H9 (cell line): ENCODE results near the gene TSSK2. TPM values are rescaled to one million over a fixed set of nuclear protein-coding genes. Genes with fewer than 3 reads are reported as not detected.

Experiments used
- DNase-seq: peaks from one replicate; pipeline ENCODE4 v3.0.0-alpha.2; 2017
- H2AFZ ChIP-seq: one replicate; pipeline ENCODE4 v1.6.1; 2013; ENCODE audit warnings: mild to moderate bottlenecking, low read length, control low read depth, moderate library complexity
- H2AK5ac ChIP-seq: 2 replicates; pipeline ENCODE4 v1.6.1; 2013; ENCODE audit warnings: low read length, control low read depth, mixed read lengths; ENCODE audit not compliant: insufficient read length
- H2BK120ac ChIP-seq: one replicate; pipeline ENCODE4 v1.6.1; 2013; ENCODE audit warnings: low read depth, mild to moderate bottlenecking, low read length, control low read depth, inconsistent platforms; ENCODE audit not compliant: poor library complexity, severe bottlenecking
- H2BK12ac ChIP-seq: 2 replicates; pipeline ENCODE4 v1.6.1; 2013; ENCODE audit warnings: low read length, control low read depth, mixed read lengths, low read depth; ENCODE audit not compliant: insufficient read length
- H2BK15ac ChIP-seq: 2 replicates; pipeline ENCODE4 v1.6.1; 2013; ENCODE audit warnings: low read depth, low read length, control low read depth
- H2BK20ac ChIP-seq: one replicate; pipeline ENCODE4 v1.6.1; 2013; ENCODE audit warnings: low read depth, mild to moderate bottlenecking, low read length, control low read depth, inconsistent platforms; ENCODE audit not compliant: poor library complexity, severe bottlenecking
- H2BK5ac ChIP-seq: 2 replicates; pipeline ENCODE4 v1.6.1; 2013; ENCODE audit warnings: low read length, control low read depth, mixed read lengths; ENCODE audit not compliant: insufficient read length
- H3K14ac ChIP-seq: 2 replicates; pipeline ENCODE4 v1.6.1; 2013; ENCODE audit warnings: low read length, control low read depth; ENCODE audit not compliant: insufficient read depth
- H3K18ac ChIP-seq: 2 replicates; pipeline ENCODE4 v1.6.1; 2013; ENCODE audit warnings: low read depth, mild to moderate bottlenecking, mixed read lengths, low read length, control low read depth; ENCODE audit not compliant: insufficient read length
- H3K23ac ChIP-seq: 2 replicates; pipeline ENCODE4 v1.6.1; 2013; ENCODE audit warnings: low read length, control low read depth, mixed read lengths, low read depth; ENCODE audit not compliant: insufficient read length
- H3K23me2 ChIP-seq: 2 replicates; pipeline ENCODE4 v1.6.1; 2013; ENCODE audit warnings: low read depth, mild to moderate bottlenecking, mixed read lengths, low read length, control low read depth; ENCODE audit not compliant: insufficient read length, poor library complexity, severe bottlenecking
- H3K27ac ChIP-seq: 2 replicates; pipeline ENCODE4 v1.5.1; 2013; ENCODE audit warnings: low read length, control low read depth, mixed read lengths, low read depth; ENCODE audit not compliant: insufficient read length
- H3K27me3 ChIP-seq: 2 replicates; pipeline ENCODE4 v1.6.1; 2013; ENCODE audit warnings: low read length, control low read depth, inconsistent platforms; ENCODE audit not compliant: insufficient read depth
- H3K4ac ChIP-seq: 2 replicates; pipeline ENCODE4 v1.6.1; 2013; ENCODE audit warnings: low read depth, mild to moderate bottlenecking, control low read depth, inconsistent platforms, low read length, moderate library complexity
- H3K4me1 ChIP-seq: 2 replicates; pipeline ENCODE4 v1.6.1; 2013; ENCODE audit warnings: low read length, control low read depth, inconsistent platforms; ENCODE audit not compliant: insufficient read depth
- H3K4me2 ChIP-seq: 2 replicates; pipeline ENCODE4 v1.6.1; 2013; ENCODE audit warnings: low read length, control low read depth, mixed read lengths; ENCODE audit not compliant: insufficient read length, insufficient read depth
- H3K56ac ChIP-seq: 2 replicates; pipeline ENCODE4 v1.6.1; 2013; ENCODE audit warnings: low read depth, mild to moderate bottlenecking, mixed read lengths, low read length, control low read depth; ENCODE audit not compliant: insufficient read length
- H3K79me1 ChIP-seq: 2 replicates; pipeline ENCODE4 v1.6.1; 2013; ENCODE audit warnings: low read depth, mild to moderate bottlenecking, moderate library complexity, low read length, control low read depth, inconsistent platforms; ENCODE audit not compliant: insufficient read depth, poor library complexity, severe bottlenecking
- H3K79me2 ChIP-seq: 2 replicates; pipeline ENCODE4 v1.6.1; 2013; ENCODE audit warnings: low read length, control low read depth, inconsistent platforms; ENCODE audit not compliant: insufficient read depth
- H3K9ac ChIP-seq: 2 replicates; pipeline ENCODE4 v1.6.1; 2013; ENCODE audit warnings: low read length, control low read depth, mixed read lengths; ENCODE audit not compliant: insufficient read length; ENCODE audit errors: extremely low read depth
- H3K9me3 ChIP-seq: one replicate; pipeline ENCODE4 v1.6.1; 2013; ENCODE audit warnings: low read depth, low read length, inconsistent platforms; ENCODE audit not compliant: control insufficient read depth
- H3T11ph ChIP-seq: one replicate; pipeline ENCODE4 v1.6.1; 2013; ENCODE audit warnings: mild to moderate bottlenecking, low read length, control low read depth, inconsistent platforms
- H4K20me1 ChIP-seq: one replicate; pipeline ENCODE4 v1.6.1; 2013; ENCODE audit not compliant: control insufficient read depth, insufficient read length, insufficient read depth
- H4K5ac ChIP-seq: 2 replicates; pipeline ENCODE4 v1.6.1; 2013; ENCODE audit warnings: low read depth, mild to moderate bottlenecking, mixed read lengths, low read length, control low read depth; ENCODE audit not compliant: insufficient read length
- H4K8ac ChIP-seq: replicated peaks from 2 replicates; pipeline ENCODE4 v1.6.1; 2013; ENCODE audit warnings: low read length, control low read depth, mixed read lengths, low read depth; ENCODE audit not compliant: insufficient read length
- H4K91ac ChIP-seq: 2 replicates; pipeline ENCODE4 v1.6.1; 2013; ENCODE audit warnings: low read depth, mild to moderate bottlenecking, moderate library complexity, mixed read lengths, low read length, control low read depth; ENCODE audit not compliant: insufficient read length
- H3K27ac Mint-ChIP-seq, 3 experiments: 2 replicates in 2 of 3; 3 replicates in 1 of 3; pipeline ENCODE4 v1.8.0; 2020 to 2021; ENCODE audit warnings: mixed read lengths in 3 of 3, mild to moderate bottlenecking in 1 of 3, moderate library complexity in 1 of 3
- H3K27me3 Mint-ChIP-seq: 2 replicates; pipeline ENCODE4 v1.8.0; 2021; ENCODE audit warnings: low read depth, mild to moderate bottlenecking, moderate library complexity, mixed read lengths
- H3K36me3 Mint-ChIP-seq, 3 experiments: 2 replicates in 2 of 3; 3 replicates in 1 of 3; pipeline ENCODE4 v1.8.0; 2020 to 2021; ENCODE audit warnings: low read depth in 3 of 3, mixed read lengths in 3 of 3; ENCODE audit not compliant: insufficient read depth in 1 of 3
- H3K4me1 Mint-ChIP-seq, 2 experiments: 2 replicates each; pipeline ENCODE4 v1.8.0; 2020; ENCODE audit warnings: mixed read lengths in 2 of 2
- H3K4me3 Mint-ChIP-seq, 2 experiments: 2 replicates in 1 of 2; 3 replicates in 1 of 2; pipeline ENCODE4 v1.8.0; 2020 to 2021; ENCODE audit warnings: mild to moderate bottlenecking in 2 of 2, mixed read lengths in 2 of 2, moderate library complexity in 1 of 2
- H3K9me3 Mint-ChIP-seq, 2 experiments: 2 replicates in 1 of 2; 3 replicates in 1 of 2; pipeline ENCODE4 v1.8.0; 2020; ENCODE audit warnings: mild to moderate bottlenecking in 2 of 2, mixed read lengths in 2 of 2, moderate library complexity in 1 of 2
- WGBS: extraction: QIAGEN DNeasy Blood & Tissue Kit; methylation state at CpG from one replicate; pipeline ENCODE4 v1.1.7; 2013; ENCODE audit warnings: missing lambda C conversion rate, low lambda C conversion rate, mixed read lengths; ENCODE audit not compliant: insufficient read length; ENCODE audit errors: extremely low coverage; 5-methylcytosine and 5-hydroxymethylcytosine counted together
- total RNA-seq: library from RNA; stranded (reverse); gene quantifications from 2 replicates; pipeline ENCODE4 v1.2.1, GENCODE V29; 2021
- TF ChIP-seq, protein P1 (sequence below): fragments of 200-600 bp; sonication (generic); conservative IDR thresholded peaks from 3 replicates; pipeline ENCODE4 v1.8.0; 2021; ENCODE audit warnings: antibody characterized with exemption, mild to moderate bottlenecking

Gene TSSK2
- total RNA-seq, 1 experiment from 2014 or later, result not detected

- H3K56ac ChIP-seq, result no peak overlapping the region
- TF ChIP-seq, protein P1, sequence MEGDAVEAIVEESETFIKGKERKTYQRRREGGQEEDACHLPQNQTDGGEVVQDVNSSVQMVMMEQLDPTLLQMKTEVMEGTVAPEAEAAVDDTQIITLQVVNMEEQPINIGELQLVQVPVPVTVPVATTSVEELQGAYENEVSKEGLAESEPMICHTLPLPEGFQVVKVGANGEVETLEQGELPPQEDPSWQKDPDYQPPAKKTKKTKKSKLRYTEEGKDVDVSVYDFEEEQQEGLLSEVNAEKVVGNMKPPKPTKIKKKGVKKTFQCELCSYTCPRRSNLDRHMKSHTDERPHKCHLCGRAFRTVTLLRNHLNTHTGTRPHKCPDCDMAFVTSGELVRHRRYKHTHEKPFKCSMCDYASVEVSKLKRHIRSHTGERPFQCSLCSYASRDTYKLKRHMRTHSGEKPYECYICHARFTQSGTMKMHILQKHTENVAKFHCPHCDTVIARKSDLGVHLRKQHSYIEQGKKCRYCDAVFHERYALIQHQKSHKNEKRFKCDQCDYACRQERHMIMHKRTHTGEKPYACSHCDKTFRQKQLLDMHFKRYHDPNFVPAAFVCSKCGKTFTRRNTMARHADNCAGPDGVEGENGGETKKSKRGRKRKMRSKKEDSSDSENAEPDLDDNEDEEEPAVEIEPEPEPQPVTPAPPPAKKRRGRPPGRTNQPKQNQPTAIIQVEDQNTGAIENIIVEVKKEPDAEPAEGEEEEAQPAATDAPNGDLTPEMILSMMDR, result no peak
- no peak overlapping the region for H3T11ph ChIP-seq
- peaks cover 2% of the 10 kb centered on the region; the same call in 1 of the 2 replicates for H3K79me2 ChIP-seq
- DNase-seq, result no peak
- H4K8ac ChIP-seq, result no peak overlapping the region
- H2BK120ac ChIP-seq, result no peak overlapping the region
- H3K23me2 ChIP-seq, result peaks cover 3% of the 10 kb centered on the region
- no peak overlapping the region for H2BK20ac ChIP-seq
- H3K4me1 Mint-ChIP-seq, result peaks cover 3 to 5% of the 10 kb centered on the region in 2 experiments
- WGBS, result no CpG with 5 or more reads among the region's 9 CpGs
- H2BK12ac ChIP-seq, result no peak overlapping the region
- no peak overlapping the region for H2AK5ac ChIP-seq
- no peaks in the 10 kb centered on the region for H3K79me1 ChIP-seq
- H3K23ac ChIP-seq, result no peak overlapping the region
- H3K27me3 ChIP-seq, result no peaks in the 10 kb centered on the region
- H3K9me3 Mint-ChIP-seq, result no peaks in the 10 kb centered on the region
- H3K14ac ChIP-seq, result no peak overlapping the region
- H4K20me1 ChIP-seq, result no peaks in the 10 kb centered on the region
- no peaks in the 10 kb centered on the region for H3K27me3 Mint-ChIP-seq
- H3K4me3 Mint-ChIP-seq, result no peak overlapping the region
- H3K4me1 ChIP-seq, result no peaks in the 10 kb centered on the region
- H4K5ac ChIP-seq, result no peak overlapping the region
- H3K18ac ChIP-seq, result no peak overlapping the region
- peaks cover 29 to 73% (median 66%) of the 10 kb centered on the region in 3 experiments for H3K36me3 Mint-ChIP-seq
- H3K9me3 ChIP-seq, result no peaks in the 10 kb centered on the region
- no peak overlapping the region for H4K91ac ChIP-seq
- no peak overlapping the region for H3K27ac Mint-ChIP-seq
- no peak overlapping the region for H3K4me2 ChIP-seq
- H3K27ac ChIP-seq, result no peak overlapping the region
- H2AFZ ChIP-seq, result no peak overlapping the region
- H3K4ac ChIP-seq, result no peak overlapping the region
- H3K9ac ChIP-seq, result no peak overlapping the region
- no peak overlapping the region for H2BK15ac ChIP-seq
- no peak overlapping the region for H2BK5ac ChIP-seq
Observed at GRCh38 chr22:19139001-19139356, 7.9 kb downstream of the TSSK2 start.
